GM18498 (cell line): Measurements from ENCODE around the gene CDK12.

Experiments used
- ATAC-seq: cut with Tn5 transposase; IDR thresholded peaks from one replicate; pipeline ENCODE4 v1.9.1; 2021; ENCODE audit warnings: mild to moderate bottlenecking, moderate library complexity; ENCODE audit not compliant: unreplicated experiment

The CDK12 gene

GRCh38 chr17:39579318-39580081, 118.2 kb downstream of the CDK12 start:
- ATAC-seq, result no peak

GRCh38 chr17:39580082-39580468, 118.8 kb downstream of the CDK12 start:
- ATAC-seq, result no peak

DNA sequence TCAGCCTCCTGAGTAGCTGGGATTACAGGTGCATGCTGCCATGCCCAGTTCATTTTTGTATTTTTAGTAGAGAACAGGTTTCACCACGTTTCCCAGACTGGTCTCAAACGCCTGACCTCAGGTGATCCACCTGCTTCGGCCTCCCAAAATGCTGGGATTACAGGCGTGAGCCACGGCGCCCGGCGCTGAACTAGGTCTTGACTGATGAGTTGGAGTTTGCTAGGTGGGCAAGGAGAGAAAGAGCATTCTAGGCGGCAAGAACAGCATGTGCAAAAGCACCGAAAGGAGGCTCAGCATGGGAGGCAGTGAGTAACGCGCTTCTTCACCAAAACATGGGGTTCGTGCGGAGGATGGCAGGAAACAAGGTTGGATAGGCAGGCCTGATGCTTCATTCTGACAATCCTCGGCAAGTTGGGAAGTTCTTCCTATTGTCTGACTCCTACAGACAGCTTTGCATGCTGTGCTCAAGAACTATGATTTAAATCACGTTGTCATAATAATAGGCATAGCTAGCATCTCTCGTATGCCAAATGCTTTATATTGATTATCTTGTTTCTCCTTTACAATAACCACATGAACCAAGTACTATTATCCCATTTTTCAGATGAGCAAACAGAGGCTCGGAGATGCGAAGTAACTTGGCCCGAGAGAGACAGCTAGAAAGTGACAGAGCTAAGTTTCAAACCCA, 119.9 kb downstream of the CDK12 start:
- no peak for ATAC-seq

DNA sequence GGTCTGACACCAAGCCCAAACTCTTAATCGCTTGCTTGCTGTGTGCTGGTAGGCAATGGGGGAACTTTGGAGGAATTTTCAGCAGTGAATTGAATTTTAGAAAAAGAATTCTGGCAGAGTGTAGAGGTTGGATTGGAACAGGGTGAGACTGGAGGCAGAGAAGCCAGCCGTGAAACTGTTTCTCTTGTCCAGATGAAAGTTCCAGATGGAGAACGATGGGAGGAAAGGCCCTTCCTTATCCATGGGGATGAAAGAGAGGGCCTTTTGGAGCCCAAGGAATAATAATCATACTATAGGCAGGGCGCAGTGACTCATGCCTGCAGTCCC, 120.4 kb downstream of the CDK12 start:
- no peak for ATAC-seq

DNA sequence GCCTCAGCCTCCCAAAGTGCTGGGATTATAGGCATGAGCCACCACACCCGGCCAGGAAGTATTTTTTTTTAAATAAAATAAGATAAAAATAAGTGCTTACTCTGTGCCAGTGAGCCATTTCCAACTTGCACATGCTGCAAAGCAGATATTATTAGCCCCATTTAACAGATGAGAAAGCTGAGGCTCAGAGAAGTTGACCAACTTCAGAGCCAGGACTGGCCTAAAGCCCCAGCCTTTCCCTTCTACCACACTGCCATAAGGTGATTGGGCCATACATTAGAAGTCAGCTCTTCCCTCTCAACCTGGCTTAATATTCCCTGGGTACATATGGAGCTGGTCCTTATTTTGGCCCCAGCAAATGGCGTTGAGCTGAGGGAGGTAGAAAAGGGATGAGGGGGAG, 121.4 kb downstream of the CDK12 start:
- no peak for ATAC-seq
